NCI-H2107 (cell line): ENCODE measurements around the gene ALPK3.

ENCODE experiments used
- DNase-seq: peaks from one replicate; lab custom pipeline; 2025; lab: John Stamatoyannopoulos, UW

The ALPK3 gene

GRCh38 chr15:84893607-84894006 lies 76.5 kb downstream of the ALPK3 start:
- DNase-seq = no peak

DNA sequence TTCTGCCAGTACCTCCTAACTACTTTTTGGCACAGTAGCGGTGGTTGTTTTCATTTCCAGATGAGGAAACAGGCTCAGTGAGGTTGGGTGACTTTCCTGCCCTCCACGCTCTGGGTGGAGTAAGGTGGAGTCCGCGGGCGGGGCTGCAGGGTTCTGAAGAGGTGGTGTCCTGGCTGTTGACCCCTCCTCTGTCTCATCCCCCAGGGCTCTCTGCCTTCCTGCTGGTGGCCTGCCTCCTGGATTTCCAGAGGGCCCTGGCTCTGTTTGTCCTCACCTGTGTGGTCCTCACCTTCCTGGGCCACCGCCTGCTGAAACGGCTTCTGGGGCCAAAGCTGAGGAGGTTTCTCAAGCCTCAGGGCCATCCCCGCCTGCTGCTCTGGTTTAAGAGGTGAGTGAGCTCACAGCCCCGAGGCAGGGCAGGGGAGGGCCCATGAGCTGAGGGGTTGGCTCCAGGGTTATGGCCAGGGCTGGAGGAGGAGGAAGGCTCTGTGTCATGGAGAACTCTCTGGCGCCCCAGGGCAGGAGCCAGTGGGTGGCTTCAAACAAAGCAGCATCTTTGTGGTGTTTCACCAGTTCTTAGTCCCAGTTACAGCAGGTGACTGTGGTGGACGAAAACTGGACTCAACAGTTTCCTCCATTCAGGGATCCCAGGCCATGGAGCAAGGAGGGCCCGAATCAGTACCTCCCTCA lies 77.7 kb downstream of the ALPK3 start:
- DNase-seq = no peak

GRCh38 chr15:84898761-84899160 lies 81.6 kb downstream of the ALPK3 start:
- no peak for DNase-seq

GRCh38 chr15:84899750-84900149 lies 82.6 kb downstream of the ALPK3 start:
- DNase-seq = no peak

GRCh38 chr15:84901540-84901939 lies 84.4 kb downstream of the ALPK3 start:
- DNase-seq = no peak

DNA sequence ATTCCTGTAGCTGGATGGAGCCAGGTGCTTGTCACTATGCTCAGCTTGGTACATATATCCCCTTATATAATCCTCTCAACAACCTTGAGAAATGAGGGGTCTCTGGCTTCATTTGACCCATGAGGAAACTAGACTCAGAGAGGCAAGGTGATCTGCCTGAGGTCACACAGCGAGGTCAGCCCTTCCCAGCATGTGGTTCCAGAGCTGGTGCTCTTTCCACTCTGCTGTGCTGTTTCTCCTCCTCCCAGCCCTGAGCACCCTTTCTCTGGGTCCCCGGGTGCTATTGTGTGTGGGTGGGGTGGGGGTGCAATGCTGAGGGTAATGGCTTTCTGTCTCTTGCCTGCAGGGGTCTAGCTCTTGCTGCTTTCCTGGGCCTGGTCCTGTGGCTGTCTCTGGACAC lies 86.6 kb downstream of the ALPK3 start:
- DNase-seq = no peak

DNA sequence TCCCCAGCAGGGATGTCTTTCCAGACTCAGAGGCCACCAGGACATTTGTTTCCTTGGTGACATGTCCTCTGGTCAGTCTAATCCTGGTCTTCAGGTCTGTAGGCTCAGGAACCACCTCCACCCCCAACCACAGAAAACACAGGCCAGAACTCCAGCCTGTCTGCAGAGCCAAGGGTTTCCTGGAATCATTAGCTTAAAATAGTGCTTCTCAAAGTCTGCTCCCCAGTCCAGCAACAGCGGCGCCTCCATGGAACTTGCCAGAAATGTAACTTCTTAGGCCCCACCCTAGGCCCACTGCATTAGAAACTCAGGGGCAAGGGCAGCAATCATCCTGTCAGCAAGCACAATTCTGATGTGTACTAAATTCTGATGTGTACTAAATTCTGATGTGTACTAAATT lies 87.3 kb downstream of the ALPK3 start:
- DNase-seq = no peak

DNA sequence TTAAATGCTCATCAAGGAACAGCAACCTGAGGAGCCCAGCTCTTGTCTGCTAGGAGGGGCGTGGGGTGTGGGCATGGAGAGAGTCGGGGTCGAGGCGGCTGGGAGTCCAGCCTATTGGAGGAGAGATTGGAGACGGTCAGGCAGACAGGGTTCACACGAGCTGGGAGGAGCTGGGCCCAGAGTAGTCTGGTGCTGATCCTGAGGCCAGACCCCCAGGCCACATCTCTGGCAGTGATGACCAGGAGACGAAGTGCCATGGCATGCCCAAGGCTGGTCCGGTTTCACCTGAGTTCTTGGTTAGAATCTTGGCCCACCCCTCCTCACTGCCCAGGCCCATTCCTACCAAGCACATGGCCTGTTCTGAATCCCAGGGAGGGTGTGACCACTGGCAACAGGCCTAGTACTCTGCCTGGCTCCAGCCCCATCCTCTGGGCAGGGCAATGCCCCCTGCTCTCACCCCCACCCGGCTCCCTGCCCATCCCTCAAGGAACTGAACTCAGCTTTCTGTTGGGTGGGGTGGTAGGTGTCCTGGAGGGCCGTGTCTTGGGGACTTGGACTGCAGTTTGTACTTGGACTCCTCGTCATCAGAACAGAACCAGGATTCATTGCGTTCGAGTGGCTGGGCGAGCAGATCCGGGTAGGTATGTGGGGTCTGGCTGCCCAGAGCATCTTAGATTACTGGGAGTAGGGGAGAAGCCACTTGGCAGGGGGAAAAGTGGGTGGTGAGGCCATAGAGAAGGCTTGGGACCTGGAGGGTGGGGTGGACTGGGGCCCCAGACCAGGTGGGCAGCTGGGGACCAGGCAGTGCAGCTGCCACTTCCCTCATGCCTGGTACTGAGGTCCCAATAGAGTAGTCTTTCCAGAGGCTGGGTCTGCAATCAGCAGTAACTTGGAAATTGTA lies 88.1 kb downstream of the ALPK3 start:
- DNase-seq = no peak

- no peak for DNase-seq
Observed at GRCh38 chr15:84907731-84908130, 90.6 kb downstream of the ALPK3 start.

DNA sequence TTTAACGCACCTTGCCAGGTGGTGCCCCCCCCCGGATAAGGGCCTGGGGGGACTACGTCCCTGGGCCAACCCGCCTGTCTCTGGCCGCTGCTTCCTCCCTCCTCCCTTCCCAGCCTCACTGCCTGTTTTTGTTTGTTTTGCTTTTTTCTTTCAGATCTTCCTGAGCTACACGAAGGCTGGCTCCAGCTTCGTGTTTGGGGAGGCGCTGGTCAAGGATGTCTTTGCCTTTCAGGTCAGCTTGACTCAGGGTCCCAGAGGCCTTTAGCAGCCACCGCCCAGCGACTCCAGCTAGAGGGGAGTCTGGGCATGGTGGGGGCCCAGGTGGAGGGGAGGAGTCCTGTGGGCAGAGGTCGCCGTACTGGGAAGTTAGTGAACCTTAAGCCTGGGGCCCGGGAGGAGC lies 91.4 kb downstream of the ALPK3 start:
- no peak for DNase-seq

DNA sequence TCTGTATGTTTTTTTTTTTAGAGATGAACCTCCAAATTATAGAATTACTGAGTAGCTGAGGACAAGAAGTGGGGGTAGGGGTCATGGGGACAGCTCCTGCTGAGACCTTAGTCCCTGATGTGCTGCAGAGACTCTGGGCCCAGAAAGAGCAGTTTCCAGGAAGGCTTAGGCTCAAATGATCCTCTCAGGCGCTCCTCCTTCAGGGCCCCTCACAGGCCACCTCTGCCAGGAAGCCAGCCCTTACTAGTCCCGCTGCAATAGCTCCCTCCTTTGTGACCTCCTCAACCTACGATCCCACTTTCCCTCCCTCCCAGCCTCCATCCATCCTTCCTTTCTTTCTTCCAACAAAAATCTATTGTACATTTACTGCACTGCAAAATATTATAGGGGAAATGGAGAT lies 91.9 kb downstream of the ALPK3 start:
- no peak for DNase-seq

- DNase-seq = no peak
Observed at GRCh38 chr15:84909782-84910181, 92.6 kb downstream of the ALPK3 start.

- no peak for DNase-seq
Observed at GRCh38 chr15:84910928-84911623, 93.9 kb downstream of the ALPK3 start.

GRCh38 chr15:84911879-84912660 lies 94.9 kb downstream of the ALPK3 start:
- DNase-seq = no peak

- DNase-seq = no peak
Observed at GRCh38 chr15:84913360-84913723, 96.2 kb downstream of the ALPK3 start.

DNA sequence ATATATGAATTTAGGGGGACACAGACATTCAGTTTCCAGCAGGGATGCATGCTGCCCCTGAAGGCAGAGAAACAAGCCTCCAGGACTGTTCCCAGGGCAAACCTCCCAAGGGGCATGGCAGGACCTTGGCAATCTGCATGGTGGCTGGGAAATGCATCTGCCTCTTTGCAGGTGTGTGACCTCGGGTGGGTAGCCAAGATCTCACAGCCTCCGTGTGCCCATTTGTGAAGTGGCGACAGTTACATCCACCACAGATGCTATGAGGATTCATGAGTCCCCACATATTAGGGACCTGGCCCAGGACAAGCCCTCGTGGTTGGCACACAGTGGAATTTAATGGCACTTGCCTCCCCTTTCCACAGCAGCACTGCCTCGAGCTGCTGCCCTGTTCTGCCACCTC lies 97.2 kb downstream of the ALPK3 start:
- no peak for DNase-seq

DNA sequence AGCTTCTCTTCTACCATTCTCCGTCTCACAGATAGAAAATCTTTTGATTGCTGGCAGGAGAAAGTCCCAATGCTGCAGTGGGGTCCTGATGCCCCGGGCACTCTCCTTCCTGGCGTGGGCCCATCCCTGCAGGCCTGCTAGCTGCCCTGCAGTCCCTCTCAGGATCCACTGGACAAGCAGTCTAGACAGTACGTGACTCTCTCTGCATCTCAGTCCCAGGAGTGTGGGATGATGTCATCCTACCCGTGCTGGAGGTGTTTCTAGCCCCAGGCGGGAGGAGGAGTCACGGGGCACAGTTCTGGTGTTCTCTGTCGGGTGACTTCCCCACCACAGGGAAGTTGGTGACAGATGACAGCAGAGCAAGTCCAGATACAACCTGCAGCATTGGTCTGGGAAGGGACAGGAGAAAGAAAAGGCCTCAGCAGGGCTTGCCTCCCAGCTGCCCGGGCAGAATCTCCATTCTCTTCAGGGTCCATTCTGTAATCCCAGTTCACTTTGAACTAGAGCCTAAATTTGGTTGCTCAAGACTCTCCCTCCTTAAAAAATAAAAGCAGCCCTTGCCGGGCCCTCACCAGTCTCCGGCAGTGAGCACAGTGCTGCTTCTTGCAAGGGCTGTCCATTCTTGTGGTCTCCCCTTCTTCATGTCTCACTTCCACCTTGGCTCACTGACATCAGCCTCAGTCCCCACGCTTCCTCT lies 97.9 kb downstream of the ALPK3 start:
- DNase-seq = no peak

DNA sequence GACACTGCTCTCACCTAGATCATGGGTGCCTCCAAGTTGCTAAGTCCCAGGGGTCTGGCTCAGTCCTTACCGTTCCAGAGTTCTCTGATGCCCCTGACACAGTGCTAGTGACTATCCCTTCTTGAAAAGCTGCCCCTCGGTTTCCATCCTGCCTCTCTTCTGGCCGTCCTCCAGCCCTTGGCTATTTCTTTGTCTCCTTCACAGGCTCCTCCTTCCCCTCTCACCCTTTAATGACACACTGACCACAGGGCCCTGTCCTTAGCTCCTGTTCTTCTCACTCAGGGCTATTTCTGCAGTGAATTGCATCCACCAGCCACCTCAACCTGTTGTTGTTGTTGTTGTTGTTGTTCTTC lies 98.4 kb downstream of the ALPK3 start:
- no peak for DNase-seq

DNA sequence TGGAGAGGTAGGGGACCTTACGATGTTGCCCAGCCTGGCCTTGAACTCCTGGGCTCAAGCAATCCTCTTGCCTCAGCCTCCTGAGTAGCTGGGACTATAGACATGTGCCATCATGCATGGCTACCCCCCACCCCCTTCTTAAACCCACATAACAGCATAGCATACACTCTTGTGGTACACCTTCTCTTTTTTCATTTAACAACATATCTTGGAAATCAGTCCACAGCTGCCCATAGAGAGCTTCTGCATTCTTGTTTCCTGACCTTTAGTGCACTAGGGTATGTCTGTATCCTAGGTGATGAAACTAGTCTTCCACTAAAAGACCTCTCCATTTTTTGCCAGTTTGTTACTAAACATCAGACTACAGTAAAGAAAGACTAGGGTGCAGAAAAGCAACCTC lies 100.3 kb downstream of the ALPK3 start:
- no peak for DNase-seq

DNA sequence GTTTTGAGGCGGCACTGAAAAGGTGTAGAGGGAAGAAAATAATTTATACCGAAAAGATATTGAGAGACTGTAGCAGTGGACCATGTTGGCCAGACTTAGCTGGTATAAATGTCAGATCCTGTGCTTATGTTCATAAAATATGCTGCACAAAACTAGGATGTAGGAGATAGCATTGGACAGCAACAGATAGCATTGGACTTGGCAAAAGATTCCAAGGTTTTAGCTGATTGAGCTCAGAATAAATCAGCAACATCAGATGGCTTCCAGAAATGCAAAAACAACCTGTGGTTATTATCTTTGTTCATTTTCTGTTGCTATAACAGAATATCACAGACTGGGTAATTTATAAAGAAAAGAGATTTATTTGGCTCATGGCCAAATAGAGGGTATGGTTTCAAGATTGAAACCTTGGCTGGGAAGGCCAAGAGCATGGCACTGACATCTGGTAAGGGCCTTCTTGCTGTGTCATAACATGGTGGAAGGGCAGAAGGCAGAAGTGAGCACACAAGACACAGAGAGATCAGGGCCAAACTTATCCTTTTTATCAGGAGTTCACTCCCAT lies 102.0 kb downstream of the ALPK3 start:
- DNase-seq = no peak

DNA sequence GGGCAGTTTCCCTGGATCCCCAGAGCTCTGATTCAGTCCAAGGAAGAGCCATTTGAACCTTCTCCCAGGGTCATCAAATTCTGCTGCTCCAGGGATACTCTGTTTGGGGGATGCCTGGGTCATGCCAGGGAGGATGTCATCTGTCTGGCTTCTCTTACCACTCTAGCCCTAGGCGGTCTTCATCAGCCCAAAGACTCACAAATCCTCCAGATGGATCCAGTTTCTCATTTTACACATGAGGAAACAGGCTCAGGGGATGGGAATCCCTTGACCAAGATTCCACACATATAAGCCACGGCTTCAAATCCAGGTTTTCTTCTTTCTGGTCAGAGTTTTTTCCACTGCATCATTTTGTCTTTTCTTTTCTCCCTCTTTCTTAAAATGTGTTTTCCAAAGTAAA lies 104.0 kb downstream of the ALPK3 start:
- DNase-seq = no peak
